CD4-positive, alpha-beta T cell treated with Interleukin-17A for 1 hour (primary cell): ENCODE measurements around the gene CCDC12.
A peak's percentile ranks its signal among the peaks of the same experiment; 100 is the strongest.

ENCODE experiments used
- DNase-seq: peaks from one replicate; pipeline ENCODE4 v3.0.0-alpha.2; 2020

Gene CCDC12

DNA sequence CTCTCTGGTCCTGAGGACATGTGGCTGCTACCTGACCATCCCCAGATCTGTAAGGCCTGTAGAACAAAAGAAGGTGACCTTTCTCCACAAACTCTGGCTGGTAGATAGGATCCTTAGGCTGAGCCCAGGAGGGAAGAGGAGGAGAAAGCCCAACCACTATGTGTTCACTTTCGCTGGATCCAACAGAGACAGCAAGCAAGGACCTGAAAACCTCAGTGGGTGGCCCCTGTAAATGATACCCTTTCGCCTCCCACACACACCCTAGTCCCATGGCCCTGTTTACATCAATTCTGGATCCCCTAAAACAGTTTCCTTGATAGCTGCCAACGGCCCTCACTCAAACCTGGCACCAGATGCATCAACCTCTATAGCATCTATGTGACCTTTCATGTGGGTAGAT is 22.4 kb downstream of the CCDC12 start:
- no peak for DNase-seq

DNA sequence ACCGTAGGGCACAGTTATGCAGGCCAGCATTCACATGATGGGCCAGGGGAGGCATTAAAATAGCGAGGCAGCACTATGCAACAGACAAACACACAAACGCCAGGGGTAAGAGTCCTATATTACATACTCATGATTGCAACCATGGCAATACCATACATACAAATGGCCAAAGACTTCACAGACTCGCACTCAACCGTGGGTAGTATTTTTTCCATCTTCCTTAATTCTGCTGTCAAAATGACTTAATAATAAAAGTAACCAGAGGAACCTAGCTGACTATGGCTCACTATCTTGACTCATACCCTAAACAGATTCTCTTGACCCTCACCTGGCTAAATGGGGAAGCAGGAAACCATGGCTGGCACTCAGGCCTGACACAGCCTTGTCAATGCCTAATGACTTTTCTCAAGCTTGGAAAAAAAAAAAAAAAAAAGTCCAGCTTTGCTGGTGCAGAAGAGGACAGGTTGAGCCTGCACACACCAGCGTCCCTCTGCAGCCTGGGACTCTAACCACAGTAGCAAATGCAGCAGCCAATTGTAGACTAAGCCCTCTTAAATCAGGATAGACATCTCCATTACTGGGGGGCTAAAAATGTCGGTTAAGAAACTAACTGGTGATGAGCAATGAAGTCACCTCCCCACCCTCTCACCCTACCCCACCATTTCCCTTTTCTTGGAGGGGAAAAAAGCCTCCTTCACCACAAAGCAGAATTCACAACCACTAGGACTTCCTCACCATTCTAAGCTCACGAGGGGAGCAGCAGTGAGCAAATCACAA is 23.1 kb downstream of the CCDC12 start:
- peak; percentile 45 for DNase-seq

DNA sequence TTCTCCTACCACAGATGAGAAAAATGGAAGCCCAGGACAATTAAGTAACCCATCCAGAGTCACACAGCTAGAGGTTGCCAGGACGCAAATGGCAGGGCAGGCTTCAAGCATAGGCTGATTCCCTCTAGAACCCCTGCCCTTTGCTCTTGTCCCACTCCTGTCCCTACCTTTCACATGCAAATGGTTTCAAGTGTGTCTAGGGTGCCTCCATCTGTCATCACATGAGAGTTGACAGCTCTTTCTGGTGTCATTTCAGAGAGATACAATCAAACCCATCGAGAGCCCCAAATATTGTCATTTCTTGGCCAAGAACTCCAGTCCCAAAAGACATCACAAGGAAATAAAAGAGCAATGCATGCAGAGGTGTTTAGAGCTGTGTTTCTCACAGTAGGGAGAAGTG is 23.7 kb downstream of the CCDC12 start:
- no peak for DNase-seq

DNA sequence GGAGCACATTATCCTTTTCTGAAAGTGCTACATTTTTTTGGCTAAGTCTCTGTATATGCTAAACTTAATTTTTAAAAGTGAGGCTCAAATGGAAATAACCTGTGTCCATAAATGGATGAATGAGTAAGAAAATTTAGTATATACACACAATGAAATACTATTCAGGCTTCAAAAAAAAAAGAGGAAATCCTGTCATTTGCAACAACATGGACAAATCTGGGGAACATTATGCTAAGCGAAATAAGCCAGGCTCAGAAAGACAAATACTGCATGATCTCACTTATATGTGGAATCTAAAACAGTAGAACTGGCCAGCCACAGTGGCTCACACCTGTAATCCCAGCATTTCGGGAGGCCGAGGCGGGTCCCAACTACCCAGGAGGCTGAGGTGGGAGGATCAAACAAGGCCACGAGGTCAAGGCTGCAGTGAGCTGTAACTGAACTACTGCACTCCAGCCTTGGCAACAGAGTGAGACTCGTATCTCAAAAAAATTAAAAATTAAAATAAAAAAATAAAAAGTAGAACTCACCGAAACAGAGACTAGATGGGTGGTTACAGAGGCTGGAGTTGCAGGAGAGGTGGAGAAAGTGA is 25.8 kb downstream of the CCDC12 start:
- no peak for DNase-seq

DNA sequence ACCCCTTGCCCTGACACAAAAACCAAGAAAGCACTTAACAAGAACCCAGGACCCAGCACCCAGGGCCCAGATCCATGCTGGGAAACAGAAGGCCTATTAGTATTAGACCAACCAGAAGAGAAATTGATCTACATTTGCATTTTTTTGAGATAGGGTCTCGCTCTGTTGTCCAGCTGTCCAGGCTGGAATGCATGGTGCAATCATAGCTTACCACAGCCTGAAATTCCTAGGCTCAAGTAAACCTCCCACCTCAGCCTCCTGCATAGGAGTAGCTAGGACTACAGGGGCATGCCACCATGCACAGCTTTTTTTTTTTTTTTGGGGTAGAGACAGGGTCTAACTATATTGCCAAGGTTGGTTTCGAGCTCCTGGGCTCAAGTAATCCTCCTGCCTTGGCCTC is 26.4 kb downstream of the CCDC12 start:
- DNase-seq, result no peak

DNA sequence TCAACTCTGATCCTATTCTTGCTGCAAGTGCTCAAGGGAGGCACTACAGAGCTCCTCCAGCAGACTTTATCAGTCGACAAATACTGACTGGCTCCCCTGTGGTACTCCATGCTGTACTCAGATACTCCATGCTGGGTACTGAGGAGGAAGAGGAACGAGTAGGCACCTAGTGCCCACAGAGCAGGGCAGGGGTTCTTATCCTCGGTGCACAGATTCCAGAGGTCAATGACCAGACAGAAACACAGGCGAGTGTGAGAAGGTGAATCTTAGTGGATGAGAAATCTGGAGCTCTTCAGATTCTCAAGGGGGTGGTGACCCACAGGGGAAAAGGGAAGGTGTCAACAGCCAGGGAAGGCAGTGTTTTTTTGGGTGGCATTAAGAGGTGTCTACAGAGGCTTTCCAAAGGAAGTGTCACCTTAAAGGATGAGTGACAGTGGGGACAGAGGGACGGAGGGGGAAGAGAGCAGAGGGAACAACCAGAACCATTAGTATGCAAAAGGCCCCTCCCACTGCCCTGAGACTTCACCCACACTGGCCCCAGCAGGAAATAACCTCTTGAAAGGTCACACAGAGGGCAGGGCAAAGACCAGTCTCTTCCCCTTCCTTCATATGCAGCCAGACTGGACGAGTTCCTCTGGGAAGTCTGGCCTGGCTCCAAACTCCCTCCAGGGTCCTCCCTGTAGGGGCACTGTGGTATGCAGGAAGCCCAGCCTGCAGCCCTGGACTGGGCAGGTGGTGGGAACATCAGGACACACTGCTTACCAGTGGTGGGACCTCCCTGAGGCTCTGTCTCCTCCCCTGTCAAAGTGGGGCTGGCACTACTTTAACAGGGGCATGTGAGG is 27.5 kb downstream of the CCDC12 start:
- DNase-seq, result peak; percentile 44

DNA sequence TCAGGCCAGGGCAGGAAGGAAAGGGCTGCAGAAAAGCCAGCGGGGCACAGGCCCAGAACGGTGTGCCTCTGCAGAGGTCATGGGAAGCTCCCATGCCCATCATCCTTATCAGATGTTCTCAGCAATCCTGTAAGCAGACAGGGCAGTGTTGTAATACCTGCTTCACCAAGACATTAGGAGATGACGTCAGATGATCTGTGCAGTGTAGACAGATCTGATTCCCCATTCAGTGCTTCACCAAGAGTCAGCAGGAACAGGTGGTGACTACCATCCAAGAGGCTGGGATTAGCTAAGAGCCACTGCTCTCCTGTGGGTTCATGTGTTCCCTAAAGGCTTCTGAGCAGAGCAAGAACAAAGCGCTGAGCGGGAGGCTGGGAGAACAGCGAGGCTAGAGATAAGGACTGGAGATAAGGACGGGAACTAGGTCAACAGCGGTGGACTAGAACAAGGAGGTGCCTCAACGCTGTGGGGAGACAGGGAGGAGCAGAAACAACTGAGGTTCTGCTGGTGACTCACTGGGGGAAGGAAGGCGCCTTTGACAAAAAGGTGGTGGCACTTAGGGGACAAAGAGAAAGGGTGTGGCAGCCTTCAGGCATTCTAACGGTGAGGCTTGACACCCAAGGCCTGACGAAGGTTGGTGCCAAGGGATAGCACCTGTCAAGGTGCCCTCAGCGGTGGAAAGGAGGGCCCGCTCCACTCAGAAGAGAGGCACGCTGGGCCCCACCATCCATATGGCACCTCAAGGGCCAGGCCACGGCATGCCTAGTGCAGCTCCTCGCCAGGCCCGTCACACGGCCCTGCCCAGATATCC is 28.4 kb downstream of the CCDC12 start:
- peak; percentile 87 for DNase-seq

DNA sequence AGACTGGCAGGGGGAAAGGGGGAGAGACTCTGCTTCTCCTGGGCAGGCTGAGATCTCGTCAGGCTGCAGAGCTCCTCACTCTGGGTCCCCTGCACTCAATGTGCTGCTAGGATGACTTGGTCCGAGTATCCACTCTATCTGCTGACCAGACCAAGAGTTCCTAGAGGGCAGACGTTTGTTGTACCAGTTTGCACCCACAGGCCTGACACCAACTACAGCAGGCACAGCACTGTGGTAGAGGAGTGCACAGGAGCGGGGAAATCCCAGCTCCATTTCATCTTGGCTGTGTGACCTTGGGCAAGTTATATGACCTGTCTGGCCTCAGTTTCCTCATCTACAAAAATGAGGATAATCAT is 29.0 kb downstream of the CCDC12 start:
- DNase-seq, result no peak

DNA sequence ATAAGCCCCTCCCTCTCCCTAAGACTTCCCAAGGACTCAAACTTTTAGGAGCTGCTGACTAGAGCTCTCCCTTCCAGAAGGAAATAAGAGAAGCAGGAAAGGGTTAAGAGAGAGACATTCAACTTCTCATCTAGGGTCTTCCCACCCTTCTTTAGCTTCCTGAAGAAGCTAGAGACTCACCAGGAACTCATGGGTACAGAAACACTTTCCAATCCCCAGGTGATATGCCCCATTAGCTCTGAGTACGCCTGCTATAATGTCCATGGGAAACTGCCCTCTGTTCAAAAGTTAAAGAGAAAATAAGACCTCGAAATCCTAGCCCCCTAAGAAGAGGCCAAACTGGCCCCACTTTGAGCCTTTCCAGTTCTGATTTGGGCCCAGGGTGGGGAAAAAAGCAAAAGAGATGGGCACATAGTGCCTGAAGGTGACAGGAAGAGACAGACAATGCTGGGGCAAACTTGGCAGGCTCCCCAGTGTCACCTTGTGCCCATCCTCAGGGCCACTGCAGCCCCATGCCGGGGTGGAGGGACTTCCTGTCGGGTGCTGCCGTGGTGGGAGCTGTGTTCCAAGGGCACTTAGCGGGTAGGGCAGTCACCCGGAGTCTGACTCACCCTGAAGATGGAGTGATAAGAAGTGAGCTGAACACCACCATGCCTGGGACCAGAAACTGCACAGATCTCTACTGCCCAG is 29.5 kb downstream of the CCDC12 start:
- DNase-seq, result peak; percentile 83

DNA sequence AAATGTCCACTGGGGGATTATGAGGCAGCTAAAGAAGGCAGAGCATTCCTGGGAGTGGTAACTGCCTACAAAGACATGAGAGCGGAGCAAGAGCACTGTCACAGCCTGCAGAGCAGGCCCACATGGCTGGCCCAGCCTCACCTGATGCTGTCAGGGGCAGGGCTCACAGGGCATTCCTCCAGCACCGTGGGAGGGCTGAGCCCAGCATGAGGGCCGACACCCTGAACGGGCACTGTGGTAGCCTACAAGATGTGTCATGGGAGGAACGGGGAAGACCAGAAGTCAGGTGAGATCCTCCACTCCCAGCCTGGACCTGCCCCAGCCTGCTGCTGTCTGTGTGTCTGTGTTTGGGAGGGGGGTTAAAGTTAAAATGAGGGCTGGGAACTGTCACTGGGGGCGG is 30.1 kb downstream of the CCDC12 start:
- DNase-seq, result no peak

DNA sequence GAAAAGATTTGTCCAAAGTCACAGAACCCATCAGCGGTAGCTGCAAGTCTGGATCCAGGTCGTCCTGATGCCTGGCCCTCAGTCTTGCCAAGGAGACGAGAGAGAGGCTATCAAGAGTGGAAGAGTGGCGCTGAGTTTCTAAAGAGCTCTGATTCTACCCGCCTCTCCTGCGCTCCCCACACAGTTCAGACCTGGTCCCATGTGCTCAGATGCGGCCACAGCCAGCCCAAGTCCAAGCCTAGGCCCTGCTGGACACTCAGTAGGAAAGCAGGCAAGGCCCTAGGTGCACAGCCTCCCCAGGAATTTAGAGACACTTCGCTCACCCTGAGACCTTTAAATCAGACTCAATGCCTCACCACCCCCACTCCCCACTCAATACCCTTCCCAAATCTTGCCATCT is 32.4 kb downstream of the CCDC12 start:
- no peak for DNase-seq

DNA sequence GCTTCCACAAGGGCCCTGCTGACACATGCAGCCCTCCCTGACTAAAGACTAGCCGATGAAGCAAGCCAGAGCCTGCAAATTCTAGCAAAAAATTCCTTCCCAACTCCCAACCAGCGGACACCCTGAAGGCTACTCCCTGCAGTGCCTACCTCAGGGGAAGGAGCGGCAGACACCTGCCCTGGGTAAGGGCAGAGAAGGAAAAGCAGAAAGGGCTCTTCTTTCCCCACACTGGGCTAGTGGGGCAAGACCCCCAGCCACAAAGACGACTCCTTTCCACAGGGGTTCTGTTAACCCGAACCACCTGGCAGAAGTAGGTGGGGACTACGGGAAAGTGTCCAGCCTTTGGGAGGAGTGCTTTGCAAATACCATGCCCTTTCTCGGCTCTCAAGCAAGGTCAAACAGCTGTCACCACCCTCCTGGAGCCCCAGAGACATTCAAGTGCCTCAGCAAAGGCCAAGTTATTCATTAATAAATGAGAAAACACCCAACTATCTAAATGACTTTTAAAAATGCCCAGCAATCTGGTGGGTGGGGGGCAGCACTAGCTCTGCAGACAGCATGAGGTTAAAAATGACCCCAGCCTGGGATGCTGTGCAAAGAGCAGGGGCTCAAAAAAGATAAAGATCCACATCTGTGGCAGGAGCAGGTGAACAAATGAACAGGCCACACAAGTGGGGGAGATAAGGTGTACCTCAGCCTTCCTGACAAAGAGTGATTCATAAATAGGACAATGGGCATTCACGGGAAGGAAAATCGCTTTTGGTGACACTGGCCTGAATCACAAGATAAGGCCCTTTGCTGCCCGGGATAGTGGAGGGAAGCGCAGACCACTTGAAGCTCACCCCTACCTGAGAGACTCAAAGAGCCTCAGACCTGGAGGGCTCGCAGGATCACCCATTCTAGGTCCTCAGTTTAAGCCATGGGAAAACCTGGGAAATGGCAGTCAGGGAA is 33.0 kb downstream of the CCDC12 start:
- DNase-seq, result no peak

DNA sequence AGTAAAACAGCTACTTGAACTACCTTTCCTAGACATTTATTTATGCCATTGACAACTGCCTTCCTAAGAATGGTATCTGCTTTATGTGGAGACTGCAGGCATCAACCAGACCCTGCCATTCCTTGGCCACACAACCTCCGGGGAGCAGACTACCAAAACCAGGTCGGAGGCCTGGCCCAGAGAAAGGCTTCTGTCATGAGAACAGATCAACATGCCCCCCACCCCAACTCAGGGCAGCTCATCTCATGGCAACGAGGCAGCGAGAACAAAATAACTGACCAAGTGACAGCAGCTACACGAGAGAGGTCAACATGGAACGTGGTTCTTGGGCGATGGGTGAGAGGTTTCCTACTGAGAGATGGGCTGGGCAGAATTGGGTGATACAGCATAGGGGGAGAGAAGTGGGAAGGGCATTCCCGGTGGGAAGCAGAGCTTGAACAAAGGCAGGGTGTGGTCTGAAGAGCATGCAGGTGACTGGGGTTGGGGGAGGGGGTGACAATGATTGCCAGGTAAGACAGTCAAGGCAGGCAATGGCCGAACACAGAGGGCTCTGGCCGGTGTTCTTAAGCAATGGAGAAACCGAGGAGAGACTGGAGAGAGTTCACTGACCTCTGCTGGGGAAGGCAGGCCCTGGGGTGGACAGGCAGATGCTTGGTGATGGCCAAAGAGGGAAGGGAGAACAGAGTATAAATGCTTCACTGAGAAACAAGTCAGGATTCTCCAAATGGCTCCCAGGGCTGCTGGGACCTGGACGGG is 33.9 kb downstream of the CCDC12 start:
- DNase-seq, result no peak

DNA sequence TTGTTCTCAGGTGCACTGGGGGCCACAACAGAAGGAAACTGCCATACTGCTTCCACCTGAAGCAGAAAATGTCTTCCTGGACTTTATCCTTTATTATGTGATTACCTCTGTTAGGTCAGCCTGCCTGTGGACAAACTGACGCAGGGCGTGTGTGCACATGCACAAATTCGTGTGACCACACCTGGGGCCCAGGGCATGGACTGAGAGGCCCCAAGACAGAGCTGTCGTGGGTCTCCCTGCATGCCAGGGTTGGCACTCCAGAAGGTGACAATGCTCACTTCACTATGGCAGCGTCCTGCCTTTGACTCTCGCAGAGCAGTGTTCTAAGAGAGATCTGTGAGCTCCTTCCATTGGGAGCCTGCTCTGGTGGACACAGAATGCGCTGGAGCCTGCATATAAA is 34.5 kb downstream of the CCDC12 start:
- DNase-seq, result no peak

DNA sequence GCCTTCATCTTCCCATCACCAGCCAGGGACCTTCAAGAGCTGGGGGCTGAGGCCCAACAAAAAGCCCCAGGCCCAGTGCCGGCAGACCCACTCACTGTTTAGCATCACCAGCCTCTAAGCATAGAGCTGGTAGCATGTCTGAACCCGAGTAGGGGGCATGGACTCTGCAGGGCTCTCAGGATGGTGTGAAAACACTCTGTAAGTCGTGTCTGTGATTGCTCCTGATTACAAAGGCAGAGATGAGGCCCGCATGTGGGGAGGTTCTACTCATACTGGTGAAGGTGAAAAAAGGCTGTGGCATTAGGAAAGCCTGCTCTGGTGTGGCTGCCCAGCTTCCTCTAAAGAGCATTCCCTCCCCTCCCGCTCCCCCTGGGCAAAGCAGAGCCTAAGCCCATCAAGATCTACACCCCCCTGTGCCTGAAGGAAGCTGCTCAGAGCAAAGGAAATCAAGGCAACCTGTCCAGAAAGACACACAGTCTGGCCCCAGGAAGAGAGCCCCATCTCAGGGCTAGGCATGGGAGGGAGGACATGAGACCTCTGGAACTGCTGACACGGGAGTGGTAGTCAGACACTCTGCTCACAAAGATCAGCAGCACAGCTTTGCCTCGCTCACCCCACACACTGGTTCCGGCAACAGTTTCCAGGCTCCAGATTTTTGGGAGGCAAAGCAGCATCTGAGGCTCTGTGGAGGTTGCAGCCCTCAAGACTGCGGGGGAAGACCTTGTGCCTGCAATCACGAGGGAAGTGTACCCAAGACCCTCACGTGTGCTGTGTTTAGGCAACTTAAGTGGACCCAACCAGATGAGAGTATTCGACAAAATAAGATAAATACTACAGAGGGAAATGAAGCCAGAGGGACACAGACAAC is 36.7 kb downstream of the CCDC12 start:
- DNase-seq, result no peak

DNA sequence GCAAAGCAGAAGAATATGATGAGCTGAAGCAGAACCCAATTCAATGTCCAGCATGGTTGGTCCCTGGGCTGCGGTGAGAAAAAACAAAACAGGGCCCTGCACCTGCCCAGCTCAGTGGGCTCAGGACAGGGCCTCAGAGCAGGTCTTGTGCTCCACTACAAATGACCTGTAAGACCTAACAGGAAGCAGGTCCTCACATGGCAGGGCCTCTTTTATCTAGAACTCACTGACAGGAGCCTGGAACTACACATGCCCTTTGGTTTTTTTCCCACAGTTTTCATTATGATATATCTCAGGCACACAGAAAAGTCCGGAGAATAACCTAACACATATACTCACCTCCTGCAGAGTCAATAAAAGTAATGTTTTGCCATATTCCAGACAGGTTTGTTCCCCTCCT is 38.4 kb downstream of the CCDC12 start:
- no peak for DNase-seq

DNA sequence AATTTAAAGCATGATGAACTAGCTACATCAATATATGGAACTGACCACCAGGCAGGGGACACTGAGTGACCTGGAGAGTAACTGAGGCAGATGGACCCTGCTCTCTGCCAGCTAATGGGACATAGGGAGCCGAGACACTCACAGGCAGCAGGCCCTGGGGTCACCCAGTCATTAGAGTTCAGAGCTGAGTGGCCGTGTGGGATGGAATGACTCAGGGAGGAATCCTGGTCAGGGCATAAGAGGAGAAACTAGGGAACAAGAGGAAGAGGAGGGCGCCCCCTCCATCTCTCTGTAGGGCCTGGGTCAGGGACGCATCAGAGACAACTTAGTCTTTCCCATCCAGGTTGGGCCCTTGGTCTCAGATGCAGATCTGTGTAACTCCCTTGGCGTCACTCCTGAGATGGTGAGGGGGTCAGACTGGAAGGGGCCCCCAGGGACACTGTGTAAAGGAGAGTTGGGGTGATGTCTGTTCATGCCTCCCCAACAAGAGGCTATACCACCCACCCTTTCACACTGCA is 39.8 kb downstream of the CCDC12 start:
- no peak for DNase-seq

DNA sequence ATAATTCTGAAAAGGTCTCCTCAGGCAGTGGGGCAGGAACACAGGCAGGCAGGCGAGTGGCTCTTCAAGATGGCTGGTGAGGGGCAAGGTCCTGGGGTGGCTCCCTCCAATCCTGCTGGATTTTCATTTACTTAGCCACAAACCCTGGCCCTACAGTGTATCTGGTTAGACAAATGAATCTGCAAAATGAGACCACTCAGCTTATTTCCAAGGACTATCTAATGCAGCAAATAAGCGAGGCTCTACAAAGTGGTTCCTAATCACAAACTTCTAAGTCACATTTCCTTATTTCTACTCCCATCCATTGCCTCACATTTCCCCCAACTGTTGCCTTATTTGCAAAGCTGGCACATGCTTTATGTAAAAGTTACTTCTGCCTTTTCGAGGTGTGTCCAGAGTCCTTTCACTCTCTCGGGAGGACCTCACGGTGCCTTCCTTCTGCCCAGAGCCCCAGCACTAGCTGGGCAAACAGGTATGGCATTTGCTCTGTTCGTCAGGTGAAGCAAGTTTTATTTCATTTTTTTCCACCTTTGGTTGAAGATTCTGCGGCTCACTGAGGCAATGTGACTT is 40.5 kb downstream of the CCDC12 start:
- DNase-seq, result no peak
